ELF-1 (cell line): ENCODE results near the gene AK6.
"Not testable (repeated sequence)": the region's sequence is repeated elsewhere in the genome, so short reads cannot be mapped to it uniquely, and the experiment has no call there.

Source experiments
- DNase-seq: peaks from one replicate; pipeline ENCODE4 v3.0.0-alpha.2; 2016; ENCODE audit warnings: low read depth, low spot score

The AK6 gene

GRCh38 chr5:69369340-69370121, at the start of gene AK6, which contains the start of the genes RAD17 and TAF9:
Gene AK6, minus strand, starts transcription at chr5:69369520. Its CDS starts 30 bp downstream, at chr5:69369490.
Gene RAD17, plus strand, starts transcription at chr5:69369818. Its CDS starts 2,391 bp downstream, at chr5:69372209.
Gene TAF9, minus strand, starts transcription at chr5:69369520. Its CDS starts 3,783 bp downstream, at chr5:69365737.
- DNase-seq, result peak; percentile 96

GRCh38 chr5:69418554-69418953, 49.2 kb upstream of the AK6 start:
- no peak for DNase-seq

GRCh38 chr5:69416699-69417098, 47.4 kb upstream of the AK6 start:
- no peak for DNase-seq

GRCh38 chr5:69416180-69416579, 46.9 kb upstream of the AK6 start:
- DNase-seq, result peak; percentile 13

- DNase-seq, result no peak
Observed at GRCh38 chr5:69415584-69415958, 46.3 kb upstream of the AK6 start.

- DNase-seq, result peak; percentile 93
Observed at GRCh38 chr5:69414885-69415583, 45.7 kb upstream of the AK6 start, which contains the start of gene MARVELD2. Gene MARVELD2, plus strand, starts transcription at chr5:69415116. Its CDS starts 4,270 bp downstream, at chr5:69419386.

- no peak for DNase-seq
Observed at GRCh38 chr5:69404659-69405330, 35.5 kb upstream of the AK6 start.

- DNase-seq, result no peak
Observed at GRCh38 chr5:69378376-69378775, 9.1 kb upstream of the AK6 start.

- no peak for DNase-seq
Observed at GRCh38 chr5:69374911-69375446, 5.7 kb upstream of the AK6 start.

- DNase-seq, result no peak
Observed at GRCh38 chr5:69372394-69372793, 3.1 kb upstream of the AK6 start.

- not testable (repeated sequence) for DNase-seq
Observed at GRCh38 chr5:69370335-69370734, 1.0 kb upstream of the AK6 start.

- DNase-seq, result peak; percentile 53
Observed at GRCh38 chr5:69368458-69369339, 621 bp downstream of the AK6 start.

- DNase-seq, result peak; percentile 10
Observed at GRCh38 chr5:69367697-69368279, 1.5 kb downstream of the AK6 start.

- DNase-seq, result no peak
Observed at GRCh38 chr5:69364850-69365249, 4.5 kb downstream of the AK6 start.

- no peak for DNase-seq
Observed at GRCh38 chr5:69364414-69364813, 4.9 kb downstream of the AK6 start.

- DNase-seq, result no peak
Observed at GRCh38 chr5:69360442-69360841, 8.9 kb downstream of the AK6 start.

- no peak for DNase-seq
Observed at GRCh38 chr5:69359699-69360098, 9.6 kb downstream of the AK6 start.

GRCh38 chr5:69350664-69351063, 18.7 kb downstream of the AK6 start:
- DNase-seq, result no peak

- no peak for DNase-seq
Observed at GRCh38 chr5:69343083-69343482, 26.2 kb downstream of the AK6 start.

- no peak for DNase-seq
Observed at GRCh38 chr5:69341520-69342161, 27.7 kb downstream of the AK6 start.
